ENCODE measurements around the gene GAP43.

GAP43 gene, protein sequence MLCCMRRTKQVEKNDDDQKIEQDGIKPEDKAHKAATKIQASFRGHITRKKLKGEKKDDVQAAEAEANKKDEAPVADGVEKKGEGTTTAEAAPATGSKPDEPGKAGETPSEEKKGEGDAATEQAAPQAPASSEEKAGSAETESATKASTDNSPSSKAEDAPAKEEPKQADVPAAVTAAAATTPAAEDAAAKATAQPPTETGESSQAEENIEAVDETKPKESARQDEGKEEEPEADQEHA

DNA sequence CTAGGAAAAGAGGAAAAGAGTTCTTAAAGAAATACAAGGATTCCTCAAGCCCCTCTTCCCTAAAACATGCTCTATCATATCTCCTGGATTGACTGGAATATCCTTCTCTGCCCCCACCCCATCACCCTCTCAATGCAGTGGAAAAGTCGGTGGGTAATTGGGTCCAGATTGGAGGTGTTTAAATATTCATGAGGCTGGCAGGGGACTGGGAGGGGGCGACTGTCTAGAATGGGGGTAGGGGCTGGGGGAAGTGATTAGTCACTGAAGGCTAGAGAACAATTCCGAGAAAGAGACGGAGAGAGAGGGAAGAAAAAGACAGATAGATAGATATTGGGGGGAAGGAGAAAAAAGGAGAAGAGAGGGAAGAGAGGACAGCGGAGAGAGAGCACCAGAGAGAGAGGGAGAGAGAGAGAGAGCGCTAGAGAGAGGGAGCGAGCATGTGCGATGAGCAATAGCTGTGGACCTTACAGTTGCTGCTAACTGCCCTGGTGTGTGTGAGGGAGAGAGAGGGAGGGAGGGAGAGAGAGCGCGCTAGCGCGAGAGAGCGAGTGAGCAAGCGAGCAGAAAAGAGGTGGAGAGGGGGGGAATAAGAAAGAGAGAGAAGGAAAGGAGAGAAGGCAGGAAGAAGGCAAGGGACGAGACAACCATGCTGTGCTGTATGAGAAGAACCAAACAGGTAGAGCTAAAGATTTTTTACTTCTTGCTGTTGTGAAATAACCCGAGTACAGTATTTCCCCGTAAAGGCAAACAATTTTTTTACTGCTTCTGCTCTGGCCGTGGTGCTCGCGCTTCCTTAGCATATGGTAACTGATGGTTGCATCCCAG is at the start of gene GAP43:
TSS of gene GAP43 (plus strand) at position 467 of the 825 bp plus-strand sequence. CDS start at position 647, 180 bp downstream.
- DNase-seq (ENCODE audit: low spot score), result no peak

DNA sequence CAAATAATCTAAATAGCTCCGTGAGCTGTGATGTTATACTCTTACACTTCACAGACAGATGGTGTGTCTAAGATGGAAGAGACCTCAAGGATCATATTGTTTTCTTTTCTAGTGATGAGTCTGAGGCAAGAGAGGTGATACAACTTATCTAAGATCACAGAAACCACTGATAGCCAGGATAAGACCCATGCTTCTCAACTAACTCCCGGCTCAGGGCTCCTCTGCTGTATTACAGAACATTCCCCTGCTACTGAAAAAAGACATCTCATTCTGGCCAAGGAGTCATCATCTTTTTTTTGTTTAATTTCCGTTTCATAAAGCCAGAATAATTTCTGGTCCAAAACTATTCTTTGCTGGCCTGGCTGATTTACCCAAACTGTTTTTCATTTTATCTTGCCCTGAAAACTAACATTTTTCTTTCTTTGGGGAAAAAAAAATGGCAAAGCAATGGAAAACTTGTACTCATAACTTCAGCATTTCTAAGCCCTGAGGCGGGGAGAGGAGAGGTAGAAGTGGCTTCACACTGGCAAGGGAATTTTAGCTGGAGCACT is 46.9 kb upstream of the GAP43 start:
- no peak for DNase-seq (ENCODE audit: low spot score)

DNA sequence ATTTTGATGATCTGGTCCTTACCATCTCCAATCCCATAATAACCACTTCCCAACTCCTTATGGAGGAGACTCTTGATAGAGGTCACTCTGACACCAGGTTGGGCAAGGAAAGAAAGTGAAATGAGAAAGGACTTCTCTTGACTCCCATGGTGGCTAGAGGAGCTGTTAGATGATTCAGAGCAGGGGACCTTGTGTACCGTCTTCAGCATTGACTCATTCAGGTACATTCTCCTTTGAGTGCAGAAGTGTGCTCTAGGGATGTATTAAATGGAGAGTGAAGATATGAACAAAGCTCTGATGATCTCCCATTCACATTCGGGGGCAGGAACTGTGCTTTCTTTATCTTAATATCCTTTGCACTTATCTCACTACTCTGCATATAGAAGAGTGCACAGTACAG is 46.3 kb upstream of the GAP43 start:
- no peak for DNase-seq (ENCODE audit: low spot score)

DNA sequence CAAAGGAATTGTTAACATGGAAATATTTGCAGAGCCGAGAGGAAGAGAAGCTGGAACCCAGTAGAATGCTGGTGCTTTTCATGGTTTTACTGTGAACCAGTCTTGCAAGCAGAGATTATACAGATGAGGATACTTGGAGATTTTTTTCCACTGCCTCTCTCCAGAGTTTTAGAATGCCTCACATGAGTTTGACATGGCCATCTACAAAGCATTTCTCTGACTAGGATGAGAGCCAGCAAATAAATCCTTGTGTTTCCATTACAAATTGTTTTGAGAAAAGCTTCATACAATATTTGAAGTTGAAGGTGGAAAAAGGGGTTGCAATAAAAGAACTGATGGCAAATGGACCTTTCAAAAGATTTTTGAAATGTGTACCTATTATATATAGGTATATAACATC is 45.0 kb upstream of the GAP43 start:
- DNase-seq (ENCODE audit: low spot score), result no peak

DNA sequence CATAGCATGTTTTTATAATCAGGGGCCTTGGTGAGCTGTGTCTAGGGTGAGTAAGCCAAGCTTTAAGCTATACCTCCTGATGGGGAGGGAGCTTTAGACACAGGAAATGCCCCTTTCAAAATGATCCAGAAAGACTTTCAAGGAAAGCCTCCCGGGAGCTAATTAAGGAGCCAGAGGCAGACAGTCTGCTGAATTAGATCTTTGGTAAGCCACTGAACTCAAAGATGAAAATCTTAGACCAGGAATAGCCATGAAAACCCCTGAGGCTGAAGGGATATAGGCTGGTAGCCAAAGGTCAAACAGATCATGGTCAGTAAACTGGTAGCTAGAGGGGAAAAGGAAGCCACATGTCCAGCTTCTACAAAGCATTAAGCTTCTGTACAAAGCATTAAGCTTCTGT is 42.7 kb upstream of the GAP43 start:
- DNase-seq (ENCODE audit: low spot score), result no peak

DNA sequence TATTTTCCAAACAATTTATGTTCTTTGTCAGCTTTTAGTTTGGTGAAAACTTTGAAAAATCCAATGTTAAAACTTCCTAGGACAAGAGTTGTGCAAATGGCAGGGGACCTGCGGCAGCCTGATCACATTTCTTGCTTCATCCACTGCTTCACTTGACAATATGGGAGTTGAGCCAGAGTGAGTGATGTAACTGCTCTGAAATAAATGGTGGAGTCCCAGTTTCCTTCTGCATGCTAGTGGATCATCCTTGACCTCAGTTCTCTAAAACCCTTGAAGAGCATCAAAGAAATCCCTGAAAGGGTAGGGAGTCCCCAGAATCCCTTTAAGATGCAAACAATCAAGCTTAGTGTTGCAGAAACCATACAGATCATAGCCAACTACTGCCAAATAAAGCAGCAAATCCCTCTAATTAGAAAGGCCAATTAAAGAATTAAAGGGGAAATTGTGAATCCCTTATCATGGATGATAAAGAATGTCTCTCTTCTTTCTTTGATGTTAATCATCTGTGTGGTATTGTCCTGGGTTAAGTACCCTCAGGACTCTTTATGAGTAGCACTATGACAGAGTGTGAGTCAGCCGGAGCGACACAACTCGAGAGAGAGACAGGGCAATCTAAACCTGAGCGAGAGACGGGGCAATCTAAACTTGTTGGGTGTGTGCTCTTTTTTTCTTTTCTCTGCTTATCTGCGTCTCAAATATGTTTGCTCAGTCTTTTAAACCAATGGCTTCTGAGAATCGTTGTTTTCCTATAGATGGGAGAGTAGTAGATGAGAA is 41.8 kb upstream of the GAP43 start:
- DNase-seq (ENCODE audit: low spot score), result no peak

DNA sequence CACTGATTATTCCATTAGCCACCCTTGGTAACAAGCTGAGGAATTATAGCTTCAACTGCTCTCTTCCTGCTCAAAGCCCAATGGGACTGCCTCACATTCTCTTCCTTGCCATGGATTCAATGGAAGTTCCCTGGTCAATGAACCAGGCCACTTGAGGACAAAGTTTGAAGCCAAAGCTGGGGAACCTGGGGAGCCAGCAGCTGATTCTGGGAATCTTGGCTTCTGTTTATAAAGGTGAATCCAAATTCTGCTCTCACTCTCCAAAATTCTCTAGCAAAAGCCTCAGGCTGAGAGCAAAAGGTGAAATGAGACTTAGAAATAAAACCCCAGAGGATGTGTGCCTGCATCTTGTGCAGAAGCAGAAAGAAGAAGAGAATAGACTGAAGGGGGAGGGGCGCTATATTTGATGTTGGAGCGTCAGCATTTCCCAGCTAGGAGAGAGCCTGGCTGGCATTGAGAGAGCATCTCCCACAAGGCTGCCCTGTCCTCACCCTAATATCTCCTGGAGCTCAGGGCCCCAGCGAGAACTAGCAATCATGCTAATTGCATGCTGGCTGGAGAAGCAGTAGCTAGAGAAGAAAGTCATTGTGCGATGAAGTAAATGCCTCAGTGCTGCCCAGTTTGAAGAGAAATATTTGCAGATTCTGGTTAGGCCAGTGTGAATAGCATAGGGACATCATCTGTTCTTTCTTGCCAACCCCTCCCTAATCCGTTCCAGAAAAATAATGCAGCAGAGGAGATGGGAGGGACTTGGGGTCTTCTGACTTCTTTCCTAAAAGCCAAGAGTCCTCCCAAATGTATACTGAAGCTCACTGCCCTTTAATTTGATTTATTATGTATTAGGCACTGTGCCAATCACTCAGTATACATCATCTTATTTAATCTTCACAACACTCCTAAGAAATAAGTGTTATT is 34.9 kb upstream of the GAP43 start:
- no peak for DNase-seq (ENCODE audit: low spot score)

DNA sequence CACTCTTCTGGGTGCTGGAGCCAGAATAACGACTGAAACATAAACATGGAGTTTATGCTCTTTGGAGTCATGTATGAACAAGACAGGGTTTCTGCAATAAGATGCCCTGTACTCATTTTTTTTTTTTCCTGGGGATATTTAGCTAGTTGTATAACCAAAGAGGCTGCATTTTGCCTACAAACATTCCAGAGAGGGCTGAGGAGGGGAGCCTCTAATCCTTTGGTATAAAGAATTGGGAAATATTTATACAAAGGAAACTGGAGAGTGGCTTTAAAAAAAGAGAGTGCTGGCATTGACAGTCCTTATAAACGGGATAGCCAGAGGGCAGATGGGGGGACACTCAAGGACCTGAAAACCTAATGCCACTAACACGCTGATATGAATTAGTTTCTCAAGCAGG is 32.4 kb upstream of the GAP43 start:
- DNase-seq (ENCODE audit: low spot score), result no peak

DNA sequence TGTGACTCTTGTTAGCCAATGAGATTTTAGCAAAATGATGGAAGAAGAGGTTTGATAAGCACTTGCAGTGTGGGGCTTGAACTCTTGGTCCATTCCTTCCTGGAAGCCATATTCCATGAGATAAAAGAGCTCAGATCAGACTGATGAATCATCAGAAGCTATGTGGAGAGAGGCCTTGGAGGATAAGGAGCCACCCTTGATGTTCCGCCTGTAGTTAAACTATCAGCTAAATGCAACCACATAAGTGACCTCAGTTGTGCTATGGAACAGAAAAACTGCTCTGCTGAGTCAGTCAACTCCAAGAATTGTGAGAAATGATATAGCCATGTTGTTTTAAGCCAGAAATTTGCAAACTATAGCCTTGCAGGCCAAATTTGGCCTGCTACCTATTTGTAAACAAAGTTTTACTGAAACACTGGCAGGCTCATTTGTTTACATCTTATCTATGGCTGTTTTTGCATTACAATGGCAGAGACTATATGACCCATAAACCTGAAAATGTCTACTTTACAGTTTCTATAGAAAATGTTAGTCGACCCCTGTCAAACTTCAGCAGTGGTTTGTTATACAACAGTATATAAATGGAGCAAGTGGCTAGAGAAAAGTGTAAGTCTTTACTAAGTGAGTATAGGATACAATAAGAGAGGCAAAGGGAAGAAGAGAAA is 27.6 kb upstream of the GAP43 start:
- DNase-seq (ENCODE audit: low spot score), result no peak

DNA sequence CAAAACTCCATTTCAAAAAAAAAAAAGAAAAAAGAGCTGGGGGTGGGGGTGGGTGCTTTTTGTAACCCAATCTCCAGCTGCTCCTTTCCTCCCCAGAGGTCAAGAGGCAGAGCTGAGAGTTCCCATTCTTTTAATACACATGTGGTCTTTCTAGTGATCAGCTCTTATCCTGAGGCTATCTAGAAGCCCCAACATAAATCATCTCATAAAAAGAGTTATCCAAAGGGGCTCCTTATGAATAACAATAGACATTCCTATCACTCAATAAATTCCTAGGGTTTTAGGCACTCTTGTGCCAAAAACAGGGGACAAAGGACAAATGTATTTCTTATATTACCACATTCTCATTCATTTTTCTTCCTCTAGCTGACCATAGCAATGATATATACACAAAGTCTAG is 25.1 kb upstream of the GAP43 start:
- DNase-seq (ENCODE audit: low spot score), result no peak

DNA sequence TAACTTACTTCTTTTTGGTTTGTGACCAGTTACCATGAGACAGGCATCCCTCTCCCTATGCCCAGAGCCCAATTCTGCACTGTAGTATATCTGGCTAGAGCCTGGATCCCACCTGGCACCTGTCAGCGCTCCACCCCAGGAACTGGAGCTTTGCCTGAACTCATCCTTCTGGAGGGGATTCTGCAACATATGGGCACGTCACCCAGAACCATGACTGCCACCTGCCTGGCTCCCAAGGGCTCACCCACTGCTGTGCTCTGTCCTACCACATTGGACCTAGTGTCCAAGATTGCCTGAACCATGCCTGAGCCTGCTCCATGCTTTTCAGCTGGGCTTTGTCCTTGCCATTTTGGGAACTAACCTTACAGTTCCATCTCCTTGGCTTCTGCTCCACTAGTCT is 21.1 kb upstream of the GAP43 start:
- no peak for DNase-seq (ENCODE audit: low spot score)

DNA sequence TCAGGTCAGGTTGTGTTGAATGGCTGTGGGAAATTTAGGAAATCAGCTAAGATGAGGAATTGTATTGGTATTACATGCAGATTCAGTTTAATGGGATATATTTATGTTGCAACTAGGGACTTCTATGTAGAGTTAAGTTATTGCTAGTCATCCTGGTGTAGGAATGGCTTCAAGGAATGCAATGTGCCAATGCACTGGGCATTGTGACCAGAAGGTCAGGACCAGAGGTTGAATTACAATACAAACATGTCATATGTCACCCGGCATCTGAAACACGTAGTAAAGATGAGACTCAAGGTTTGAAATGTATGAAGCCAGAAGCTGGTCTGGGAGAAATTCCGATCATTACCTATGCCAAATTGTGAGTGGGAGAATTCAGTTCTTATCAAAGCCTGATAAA is 11.7 kb upstream of the GAP43 start:
- no peak for DNase-seq (ENCODE audit: low spot score)

DNA sequence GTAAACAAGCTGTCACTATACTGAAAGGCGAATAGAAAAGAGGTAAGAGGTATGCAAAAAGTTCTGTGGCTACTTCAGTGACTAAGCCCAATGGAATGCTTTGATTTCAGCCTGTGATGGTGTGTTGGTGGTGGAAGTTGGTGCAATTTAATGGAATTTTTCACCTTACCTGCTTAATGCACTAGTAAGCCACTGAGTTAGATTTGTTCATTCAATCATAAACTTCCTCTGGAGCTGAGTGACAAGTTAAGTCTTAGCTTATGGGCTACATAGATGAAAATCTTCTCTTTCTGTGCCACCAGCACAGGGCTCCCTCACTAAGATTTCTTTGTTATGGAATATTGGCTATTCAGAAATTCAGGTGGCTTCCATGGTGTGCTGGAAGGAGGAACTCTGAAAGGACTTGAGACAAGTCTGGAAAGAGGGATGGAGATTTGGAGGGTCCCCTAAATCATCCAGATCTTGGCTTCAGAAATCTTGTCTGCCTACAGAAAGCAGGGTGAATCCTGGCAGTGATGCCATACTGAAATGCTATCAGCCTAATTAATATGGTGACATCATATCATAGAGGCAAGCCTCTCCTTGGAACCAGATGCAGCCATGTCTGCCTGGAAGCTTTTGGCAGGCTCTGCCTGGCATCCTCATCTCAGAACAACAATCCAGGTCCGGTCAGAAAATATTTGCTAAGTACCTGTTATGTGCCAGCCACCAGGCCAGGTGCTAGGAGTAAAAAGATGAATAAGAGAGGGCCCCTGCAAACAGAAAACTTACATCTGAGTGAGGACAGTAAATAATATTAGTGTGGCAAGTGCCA is 8.1 kb upstream of the GAP43 start:
- no peak for DNase-seq (ENCODE audit: low spot score)

DNA sequence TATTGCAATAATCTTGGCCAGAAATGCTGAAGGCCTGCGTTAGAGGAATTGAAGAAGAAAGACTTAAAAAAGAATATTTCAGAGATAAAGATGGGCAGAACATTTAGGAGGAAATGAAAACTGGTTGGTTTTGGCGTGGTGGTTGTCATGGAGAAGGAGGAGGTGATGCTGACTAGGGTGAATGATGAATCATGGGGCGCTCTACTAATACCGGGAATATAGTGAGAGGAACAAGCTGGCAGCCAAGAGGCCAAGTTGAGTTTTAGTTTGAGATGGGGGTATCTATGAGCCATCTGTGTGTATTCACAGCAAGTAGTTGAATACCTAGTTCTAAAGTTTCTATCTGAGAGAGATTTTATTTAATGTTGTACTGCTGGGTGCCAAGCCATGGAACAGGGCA is 6.8 kb upstream of the GAP43 start:
- DNase-seq (ENCODE audit: low spot score), result no peak

DNA sequence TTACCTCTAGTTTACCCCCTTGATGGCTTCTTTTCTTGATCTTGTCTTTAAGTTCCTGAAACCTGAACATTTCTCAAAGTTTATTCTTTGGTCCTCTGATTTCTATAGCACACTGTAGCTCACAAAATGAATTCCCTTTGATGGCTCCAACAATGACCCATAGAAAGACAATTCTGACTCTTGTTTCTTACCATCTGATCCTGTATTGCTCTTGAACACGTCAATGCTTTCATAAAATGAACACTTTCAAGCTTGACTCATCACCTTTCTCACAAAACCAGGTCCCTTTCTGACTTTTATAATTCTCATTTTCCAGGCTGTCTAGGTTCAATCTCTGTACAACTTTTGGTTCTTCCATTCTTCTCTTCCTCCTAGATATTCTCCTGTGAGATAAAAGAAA is 5.7 kb upstream of the GAP43 start:
- DNase-seq (ENCODE audit: low spot score), result no peak

DNA sequence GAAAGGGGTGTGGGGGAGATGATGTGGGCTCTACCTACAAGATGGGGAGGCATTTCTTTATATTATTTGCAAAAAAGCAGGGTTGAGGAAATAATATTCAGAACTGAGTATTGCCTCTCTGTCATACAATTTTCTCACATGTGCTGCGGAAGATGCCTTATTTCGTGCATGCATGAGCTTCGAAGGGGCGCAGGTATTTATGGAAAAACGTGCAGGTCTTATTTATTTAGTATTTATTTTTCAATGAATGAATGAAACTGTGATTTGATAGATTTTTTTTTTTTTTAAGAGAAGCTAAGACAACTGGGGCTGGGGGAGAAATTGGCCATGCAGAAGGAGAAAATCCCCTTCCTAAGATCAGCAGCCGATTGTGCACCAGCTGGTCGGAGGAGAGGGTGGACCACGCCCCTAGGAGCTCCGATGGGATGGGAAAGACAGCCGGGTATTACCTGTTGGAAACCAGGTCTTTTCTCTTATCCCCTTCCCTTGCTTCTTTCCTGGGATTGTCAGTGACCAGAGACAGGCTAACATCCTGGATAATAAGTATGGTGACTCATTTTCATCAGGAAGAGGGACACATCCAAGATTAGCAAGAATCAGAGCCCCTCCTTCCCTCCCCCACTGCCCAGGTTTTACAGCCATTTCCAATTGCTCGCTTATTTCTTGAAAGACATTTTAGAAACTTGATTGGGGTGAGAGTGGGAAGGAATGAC is 875 bp downstream of the GAP43 start:
- no peak for DNase-seq (ENCODE audit: low spot score)

DNA sequence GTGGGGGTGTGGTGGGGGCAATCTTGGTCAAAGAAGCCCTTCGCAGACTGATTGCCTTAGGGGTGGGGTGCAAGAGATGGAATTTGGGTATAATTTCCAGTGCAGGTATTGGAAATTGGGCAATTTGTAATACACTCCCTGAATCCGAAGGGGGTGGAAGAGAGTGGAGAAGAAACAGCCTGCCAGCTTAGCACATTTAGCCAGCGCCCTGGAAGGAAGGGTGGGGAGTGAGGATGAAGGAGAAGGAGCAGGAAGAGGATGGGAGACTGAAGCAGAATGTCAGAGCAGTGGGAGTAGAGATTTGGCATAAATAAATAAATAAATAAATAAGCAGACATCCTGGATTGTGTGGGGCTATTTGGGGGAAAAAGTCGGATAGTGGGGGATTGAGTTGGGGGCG is 1.6 kb downstream of the GAP43 start:
- DNase-seq (ENCODE audit: low spot score), result no peak

DNA sequence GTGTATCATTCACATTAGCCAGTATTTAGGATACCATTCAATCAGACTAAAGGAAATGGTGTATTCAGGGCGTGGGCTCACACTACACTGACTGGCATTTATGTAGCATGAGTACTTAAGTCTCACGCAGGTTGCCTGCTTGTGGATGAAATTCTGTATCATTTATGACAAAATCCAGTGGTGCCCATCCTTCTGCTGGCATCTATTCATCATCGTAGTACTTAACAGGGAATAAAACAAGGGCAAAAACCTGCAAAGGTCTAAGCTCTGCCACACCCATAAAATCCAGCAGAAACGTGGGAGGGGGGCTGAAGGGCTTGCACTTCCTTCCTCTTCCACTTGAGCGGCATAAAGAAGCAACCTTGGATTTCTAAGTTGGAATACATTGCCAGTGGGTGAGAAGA is 2.7 kb downstream of the GAP43 start:
- DNase-seq (ENCODE audit: low spot score), result no peak

DNA sequence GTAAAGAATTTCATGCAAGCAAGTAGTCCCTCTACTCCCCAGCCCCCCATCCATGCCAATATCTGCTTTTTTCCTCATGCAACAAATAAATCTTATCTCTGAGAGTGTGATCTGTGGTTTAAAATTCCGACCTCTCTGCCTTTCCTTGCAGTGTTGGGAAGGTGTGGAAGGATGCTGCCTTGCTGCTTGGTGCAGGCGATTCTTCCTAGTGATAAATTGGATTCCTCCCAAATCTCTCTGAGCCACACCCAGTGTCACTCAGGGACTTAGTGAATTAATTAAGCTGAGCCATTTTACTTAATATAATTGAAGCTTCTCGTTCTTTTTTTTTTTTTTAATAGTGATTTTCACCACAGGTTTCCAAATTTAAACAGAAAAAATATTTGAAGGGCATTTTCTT is 3.4 kb downstream of the GAP43 start:
- DNase-seq (ENCODE audit: low spot score), result no peak

Data from CD4-positive, alpha-beta T cell treated with Interleukin-6 at 100 ng/mL for 8 hours (primary cell).